Parathyroid adenoma (tissue), 2 donors: ENCODE measurements around the gene PPP1R26.
"Not testable (repeated sequence)": the region's sequence is repeated elsewhere in the genome, so short reads cannot be mapped to it uniquely, and the experiment has no call there.

Experiments used
- H2AFZ ChIP-seq: fragments of 300-600 bp; sonication (generic); one replicate; pipeline ENCODE4 v1.7.0; 2017; ENCODE audit warnings: antibody characterized with exemption, mild to moderate bottlenecking
- H3K27ac ChIP-seq: fragments of 300-600 bp; sonication (generic); one replicate; pipeline ENCODE4 v1.7.0; 2017
- H3K27me3 ChIP-seq: fragments of 300-600 bp; sonication (generic); one replicate; pipeline ENCODE4 v1.7.0; 2017; ENCODE audit warnings: low read length; ENCODE audit not compliant: control insufficient read depth, insufficient read depth
- H3K36me3 ChIP-seq: fragments of 300-600 bp; sonication (generic); one replicate; pipeline ENCODE4 v1.7.0; 2017; ENCODE audit warnings: low read length; ENCODE audit not compliant: control insufficient read depth, insufficient read depth
- H3K4me1 ChIP-seq: fragments of 300-600 bp; sonication (generic); one replicate; pipeline ENCODE4 v1.7.0; 2017; ENCODE audit warnings: control low read depth
- H3K4me2 ChIP-seq: fragments of 300-600 bp; sonication (generic); one replicate; pipeline ENCODE4 v1.7.0; 2017; ENCODE audit warnings: low read length
- H3K4me3 ChIP-seq: fragments of 300-600 bp; sonication (generic); one replicate; pipeline ENCODE4 v1.7.0; 2017; ENCODE audit warnings: low read depth, low read length
- H3K79me2 ChIP-seq: fragments of 300-600 bp; sonication (generic); one replicate; pipeline ENCODE4 v1.7.0; 2017; ENCODE audit warnings: control low read depth
- H3K9ac ChIP-seq: fragments of 300-600 bp; sonication (generic); one replicate; pipeline ENCODE4 v1.7.0; 2017; ENCODE audit warnings: mild to moderate bottlenecking
- H3K9me3 ChIP-seq: fragments of 300-600 bp; sonication (generic); one replicate; pipeline ENCODE4 v1.7.0; 2017; ENCODE audit warnings: low read length; ENCODE audit not compliant: control insufficient read depth
- TF ChIP-seq, protein P1 (sequence below): fragments of 300-600 bp; sonication (generic); IDR thresholded peaks from one replicate; pipeline ENCODE4 v1.7.0; 2017; ENCODE audit warnings: antibody characterized with exemption, mild to moderate bottlenecking
- donor health status: primary hyperparathyroidism.

The PPP1R26 gene

DNA sequence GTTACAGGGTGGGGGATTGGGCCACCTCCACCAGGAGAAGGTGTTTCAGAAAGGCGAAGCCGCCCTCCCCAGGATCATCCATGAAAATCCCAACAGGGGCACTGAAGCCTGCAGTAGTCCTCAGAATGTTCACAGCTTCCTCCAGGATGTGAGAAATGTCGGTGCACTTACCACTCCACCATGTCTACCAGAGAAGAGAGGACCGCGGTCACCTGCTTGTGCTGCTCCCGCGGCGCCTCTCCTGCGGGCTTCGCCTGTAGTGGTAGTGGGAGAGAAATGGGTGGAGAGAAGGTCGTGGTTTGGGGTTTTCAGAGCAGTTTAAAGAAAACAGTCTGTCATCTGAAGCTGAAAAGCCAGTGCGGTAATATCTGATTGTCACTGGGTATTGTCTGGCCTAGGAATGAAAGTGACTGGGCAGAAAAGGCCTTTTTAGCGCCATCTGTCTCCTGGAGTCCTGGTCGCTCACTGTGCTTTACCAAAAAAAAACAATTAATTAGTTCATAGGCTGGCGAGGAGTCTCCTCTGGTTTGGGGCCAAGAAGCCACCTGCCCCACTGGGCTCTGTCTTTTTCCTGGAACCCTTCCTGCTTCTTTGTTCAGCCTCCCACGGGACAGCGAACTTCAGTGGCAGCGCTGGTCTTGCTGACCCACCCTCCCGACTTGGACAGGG, 23.0 kb upstream of the PPP1R26 start:
- no peaks in the 10 kb centered on the region for H3K9me3 ChIP-seq
- H3K79me2 ChIP-seq: no peaks in the 10 kb centered on the region
- H3K4me3 ChIP-seq: no peak overlapping the region
- no peak overlapping the region for H2AFZ ChIP-seq
- no peak overlapping the region for H3K4me2 ChIP-seq
- no peaks in the 10 kb centered on the region for H3K27me3 ChIP-seq
- TF ChIP-seq, protein P1, sequence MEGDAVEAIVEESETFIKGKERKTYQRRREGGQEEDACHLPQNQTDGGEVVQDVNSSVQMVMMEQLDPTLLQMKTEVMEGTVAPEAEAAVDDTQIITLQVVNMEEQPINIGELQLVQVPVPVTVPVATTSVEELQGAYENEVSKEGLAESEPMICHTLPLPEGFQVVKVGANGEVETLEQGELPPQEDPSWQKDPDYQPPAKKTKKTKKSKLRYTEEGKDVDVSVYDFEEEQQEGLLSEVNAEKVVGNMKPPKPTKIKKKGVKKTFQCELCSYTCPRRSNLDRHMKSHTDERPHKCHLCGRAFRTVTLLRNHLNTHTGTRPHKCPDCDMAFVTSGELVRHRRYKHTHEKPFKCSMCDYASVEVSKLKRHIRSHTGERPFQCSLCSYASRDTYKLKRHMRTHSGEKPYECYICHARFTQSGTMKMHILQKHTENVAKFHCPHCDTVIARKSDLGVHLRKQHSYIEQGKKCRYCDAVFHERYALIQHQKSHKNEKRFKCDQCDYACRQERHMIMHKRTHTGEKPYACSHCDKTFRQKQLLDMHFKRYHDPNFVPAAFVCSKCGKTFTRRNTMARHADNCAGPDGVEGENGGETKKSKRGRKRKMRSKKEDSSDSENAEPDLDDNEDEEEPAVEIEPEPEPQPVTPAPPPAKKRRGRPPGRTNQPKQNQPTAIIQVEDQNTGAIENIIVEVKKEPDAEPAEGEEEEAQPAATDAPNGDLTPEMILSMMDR: no peak
- H3K4me1 ChIP-seq: no peaks in the 10 kb centered on the region
- no peak overlapping the region for H3K9ac ChIP-seq
- no peaks in the 10 kb centered on the region for H3K36me3 ChIP-seq
- H3K27ac ChIP-seq: no peak overlapping the region

DNA sequence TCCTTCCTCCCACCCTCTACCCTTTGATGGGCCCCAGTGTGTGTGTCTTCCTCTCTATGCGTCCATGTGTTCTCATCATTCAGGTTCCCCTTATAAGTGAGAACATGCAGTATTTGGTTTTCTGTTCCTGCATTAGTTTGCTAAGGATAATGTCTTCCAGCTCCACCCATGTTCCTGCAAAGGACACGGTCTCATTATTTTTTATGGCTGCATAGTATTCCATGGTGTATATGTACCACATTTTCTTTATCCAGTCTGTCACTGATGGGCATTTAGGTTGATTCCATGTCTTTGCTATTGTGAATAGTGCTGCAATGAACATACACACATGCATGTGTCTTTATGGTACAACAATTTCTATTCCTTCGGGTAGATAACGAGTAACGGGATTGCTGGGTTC, 21.1 kb upstream of the PPP1R26 start:
- H2AFZ ChIP-seq, H3K27me3 ChIP-seq, H3K4me3 ChIP-seq, H3K36me3 ChIP-seq, H3K9ac ChIP-seq, H3K4me1 ChIP-seq, H3K4me2 ChIP-seq, H3K27ac ChIP-seq, H3K79me2 ChIP-seq, H3K9me3 ChIP-seq: not testable (repeated sequence)

DNA sequence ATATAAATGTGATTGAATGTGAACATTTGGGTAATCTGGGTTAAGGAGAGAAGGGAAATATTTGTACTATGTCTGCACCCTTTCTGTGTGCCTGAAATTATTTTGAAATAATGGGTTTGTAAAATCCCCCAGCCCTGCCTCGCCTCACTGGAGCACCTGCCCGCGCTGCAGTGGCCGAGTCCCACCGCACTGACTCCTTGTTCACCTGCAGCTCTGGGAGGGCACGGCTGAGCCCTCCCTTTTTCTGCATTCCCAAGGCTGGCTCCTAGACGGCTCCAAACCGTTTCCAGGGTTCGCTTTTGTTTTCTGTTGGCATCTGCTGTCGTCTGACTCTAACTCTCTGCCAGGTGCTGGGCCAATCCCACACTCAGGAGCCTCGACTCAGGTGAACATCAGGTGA, 17.6 kb upstream of the PPP1R26 start:
- Histone ChIP-seq H3K4me3 (no peak overlapping the region), H3K27ac (peak overlapping the region; percentile 29), H3K9ac (no peak overlapping the region), H3K9me3 (no peaks in the 10 kb centered on the region), H3K36me3 (no peaks in the 10 kb centered on the region), H3K27me3 (no peaks in the 10 kb centered on the region), H3K4me1 (peaks cover 4% of the 10 kb centered on the region), H3K79me2 (no peaks in the 10 kb centered on the region), H3K4me2 (no peak overlapping the region), H2AFZ (no peak overlapping the region)
- TF ChIP-seq, protein P1: no peak

DNA sequence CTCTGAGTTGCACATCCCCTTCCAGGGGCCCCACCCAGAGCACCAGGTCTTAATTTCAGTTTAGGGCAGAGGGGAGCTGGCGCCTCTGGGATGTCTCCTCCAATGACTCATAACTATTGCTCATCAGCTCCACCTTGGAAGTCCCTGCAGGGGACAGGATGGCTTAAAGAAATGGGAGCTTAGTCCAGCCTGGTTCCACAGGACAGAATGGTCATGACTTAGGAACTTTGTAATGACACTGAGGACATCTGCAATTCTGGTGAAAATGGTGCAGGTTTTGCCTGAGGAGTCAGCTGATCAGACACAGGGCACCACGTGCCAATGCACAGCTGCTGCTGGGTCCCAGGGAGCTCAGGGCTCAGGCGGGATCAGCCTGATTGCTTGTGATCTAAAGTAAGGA, 16.4 kb upstream of the PPP1R26 start:
- no peaks in the 10 kb centered on the region for H3K9me3 ChIP-seq
- no peak overlapping the region for H2AFZ ChIP-seq
- H3K27ac ChIP-seq: no peak overlapping the region
- no peak overlapping the region for H3K9ac ChIP-seq
- no peaks in the 10 kb centered on the region for H3K79me2 ChIP-seq
- H3K4me1 ChIP-seq: peaks cover 7% of the 10 kb centered on the region
- H3K4me3 ChIP-seq: no peak overlapping the region
- H3K36me3 ChIP-seq: no peaks in the 10 kb centered on the region
- H3K4me2 ChIP-seq: no peak overlapping the region
- TF ChIP-seq, protein P1: no peak
- no peaks in the 10 kb centered on the region for H3K27me3 ChIP-seq

DNA sequence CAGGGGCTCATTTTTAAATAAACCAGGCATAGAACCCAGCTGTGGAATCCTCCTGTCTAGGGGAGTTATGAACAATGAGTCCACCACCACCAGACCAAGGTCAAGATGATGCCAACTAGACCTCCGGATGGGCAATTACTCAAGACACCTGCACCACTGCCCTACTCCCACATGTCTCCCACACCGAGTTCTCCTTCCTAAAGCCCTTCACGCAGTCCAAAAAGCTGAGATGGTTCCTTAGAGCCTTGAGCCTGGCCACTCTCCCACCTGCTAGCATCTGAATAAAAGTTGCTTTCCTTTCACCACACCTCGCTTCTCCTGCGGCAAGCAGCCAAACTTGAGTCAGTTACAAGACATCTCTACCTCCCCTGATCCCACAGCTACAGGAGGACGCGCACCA, 15.4 kb upstream of the PPP1R26 start:
- no peaks in the 10 kb centered on the region for H3K27me3 ChIP-seq
- TF ChIP-seq, protein P1: no peak
- H3K36me3 ChIP-seq: no peaks in the 10 kb centered on the region
- H3K4me3 ChIP-seq: no peak overlapping the region
- H3K27ac ChIP-seq: no peak overlapping the region
- no peaks in the 10 kb centered on the region for H3K79me2 ChIP-seq
- peaks cover 9% of the 10 kb centered on the region for H3K4me1 ChIP-seq
- H3K4me2 ChIP-seq: no peak overlapping the region
- H2AFZ ChIP-seq: no peak overlapping the region
- H3K9ac ChIP-seq: no peak overlapping the region
- H3K9me3 ChIP-seq: no peaks in the 10 kb centered on the region
